ENCODE data around the gene ZNF546. TPM values are rescaled to one million over a fixed set of nuclear protein-coding genes. Genes with fewer than 3 reads are reported as not detected.

The ZNF546 gene
- total RNA-seq, 1 donor from 2014 or later = 5.0 TPM

GRCh38 chr19:40055832-40056504, 59.1 kb downstream of the ZNF546 start, which contains the start of gene ZNF780B:
Gene ZNF780B (minus strand): TSS chr19:40056231. CDS start chr19:40050332, 5,899 bp downstream.
- Mint-ChIP-seq H3K4me1 (peaks cover 19% of the 10 kb centered on the region), H3K27me3 (ENCODE audit: insufficient read depth, low read depth) (peaks cover 4% of the 10 kb centered on the region), H3K4me3 (peak within 1 kb of the TSS; percentile 100), H3K9me3 (peaks cover 55% of the 10 kb centered on the region), H3K27ac (peak within 1 kb of the TSS; percentile 97), H3K36me3 (peaks cover 35% of the 10 kb centered on the region)
- peak within 1 kb of the TSS; percentile 86 for H3K4me2 ChIP-seq
- no peaks in the 10 kb centered on the region for H3K36me3 ChIP-seq
- H4K20me1 ChIP-seq (ENCODE audit: low read depth) = no peaks in the 10 kb centered on the region
- peak within 1 kb of the TSS; percentile 58 for H3K9ac ChIP-seq
- H3K4me1 ChIP-seq = peaks cover 5% of the 10 kb centered on the region
- no peaks in the 10 kb centered on the region for H3K27me3 ChIP-seq
- peaks cover 47% of the 10 kb centered on the region for H3K79me2 ChIP-seq (ENCODE audit: low read depth)
- H3K27ac ChIP-seq = no peak within 1 kb of the TSS
- H3F3A ChIP-seq (ENCODE audit: low read depth) = no peaks in the 10 kb centered on the region
- TF ChIP-seq EZH2phosphoT487 (IDR thresholded peaks at IDR 0.05) = no peak
- TF ChIP-seq CTCF (IDR thresholded peaks at IDR 0.05) = no peak
- no peak for TF ChIP-seq EZH2 (IDR thresholded peaks at IDR 0.05)
- peaks cover 10% of the 10 kb centered on the region for H3K9me3 ChIP-seq (ENCODE audit: low read depth)
- DNase-seq (ENCODE audit: low spot score) = peak; percentile 63
- H3K4me3 ChIP-seq = peak within 1 kb of the TSS; percentile 92
- peak within 1 kb of the TSS; percentile 100 for H2AFZ ChIP-seq (replicated peaks)

GRCh38 chr19:40056505-40056904, 59.6 kb downstream of the ZNF546 start:
- peaks cover 32% of the 10 kb centered on the region for H3K36me3 Mint-ChIP-seq
- peak overlapping the region; percentile 92 for H3K4me3 ChIP-seq
- no peaks in the 10 kb centered on the region for H3K27me3 ChIP-seq
- no peaks in the 10 kb centered on the region for H3K36me3 ChIP-seq
- peak overlapping the region; percentile 86 for H3K4me2 ChIP-seq
- no peak overlapping the region for H3K27ac Mint-ChIP-seq
- H3K79me2 ChIP-seq (ENCODE audit: low read depth) = peaks cover 42% of the 10 kb centered on the region
- H3K4me1 ChIP-seq = peaks cover 5% of the 10 kb centered on the region
- TF ChIP-seq EZH2 (IDR thresholded peaks at IDR 0.05) (peak; percentile 6), EZH2phosphoT487 (IDR thresholded peaks at IDR 0.05) (no peak), CTCF (IDR thresholded peaks at IDR 0.05) (no peak)
- no peak overlapping the region for H3K27ac ChIP-seq
- peaks cover 4% of the 10 kb centered on the region for H3K27me3 Mint-ChIP-seq (ENCODE audit: insufficient read depth, low read depth)
- peaks cover 10% of the 10 kb centered on the region for H3K9me3 ChIP-seq (ENCODE audit: low read depth)
- peaks cover 52% of the 10 kb centered on the region for H3K9me3 Mint-ChIP-seq
- H3K9ac ChIP-seq = peak overlapping the region; percentile 58
- H3K4me1 Mint-ChIP-seq = peaks cover 19% of the 10 kb centered on the region
- no peaks in the 10 kb centered on the region for H3F3A ChIP-seq (ENCODE audit: low read depth)
- peak overlapping the region; percentile 100 for H2AFZ ChIP-seq (replicated peaks)
- peak overlapping the region; percentile 100 for H3K4me3 Mint-ChIP-seq
- no peaks in the 10 kb centered on the region for H4K20me1 ChIP-seq (ENCODE audit: low read depth)
- DNase-seq (ENCODE audit: low spot score) = no peak

GRCh38 chr19:40057166-40057565, 60.3 kb downstream of the ZNF546 start:
- Histone ChIP-seq H4K20me1 (ENCODE audit: low read depth) (no peaks in the 10 kb centered on the region), H3K4me2 (no peak overlapping the region), H3K9ac (no peak overlapping the region), H3K27me3 (no peaks in the 10 kb centered on the region), H3K4me1 (peaks cover 5% of the 10 kb centered on the region), H2AFZ (replicated peaks) (no peak overlapping the region), H3K36me3 (no peaks in the 10 kb centered on the region), H3K27ac (no peak overlapping the region), H3K9me3 (ENCODE audit: low read depth) (peaks cover 10% of the 10 kb centered on the region), H3K4me3 (no peak overlapping the region), H3F3A (ENCODE audit: low read depth) (no peaks in the 10 kb centered on the region), H3K79me2 (ENCODE audit: low read depth) (peaks cover 35% of the 10 kb centered on the region)
- peaks cover 29% of the 10 kb centered on the region for H3K36me3 Mint-ChIP-seq
- H3K9me3 Mint-ChIP-seq = peaks cover 48% of the 10 kb centered on the region
- H3K27ac Mint-ChIP-seq = no peak overlapping the region
- peaks cover 4% of the 10 kb centered on the region for H3K27me3 Mint-ChIP-seq (ENCODE audit: insufficient read depth, low read depth)
- DNase-seq (ENCODE audit: low spot score) = no peak
- H3K4me3 Mint-ChIP-seq = peak overlapping the region; percentile 100
- no peak for TF ChIP-seq CTCF (IDR thresholded peaks at IDR 0.05)
- TF ChIP-seq EZH2phosphoT487 (IDR thresholded peaks at IDR 0.05) = no peak
- TF ChIP-seq EZH2 (IDR thresholded peaks at IDR 0.05) = no peak
- H3K4me1 Mint-ChIP-seq = peaks cover 19% of the 10 kb centered on the region
